Measurements from ENCODE around the gene RIPPLY3.

DNA sequence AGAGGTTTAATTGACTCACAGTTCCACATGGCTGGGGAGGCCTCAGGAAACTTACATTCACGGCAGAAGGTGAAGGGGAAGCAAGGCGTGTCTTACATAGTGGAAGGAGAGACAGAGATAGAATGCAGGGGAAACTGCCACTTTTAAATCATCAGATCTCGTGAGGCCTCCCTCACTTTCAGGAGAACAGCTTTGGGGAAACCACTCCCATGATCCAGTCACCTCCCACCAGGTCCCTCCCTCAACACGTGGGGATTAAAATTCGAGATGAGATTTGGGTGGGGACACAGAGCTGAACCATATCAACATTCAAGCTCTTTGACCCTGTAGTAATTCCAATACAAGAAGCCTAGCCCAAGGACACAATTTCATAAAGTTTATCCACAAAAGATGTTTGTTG, 52.7 kb downstream of the RIPPLY3 start:
- TF ChIP-seq POLR2A (IDR thresholded peaks at IDR 0.05) (no peak), CTCF (IDR thresholded peaks at IDR 0.05) (no peak)
